HG03108 (cell line): ENCODE measurements around the gene LHFPL6.

Experiments used
- ATAC-seq: cut with Tn5 transposase; IDR thresholded peaks from one replicate; pipeline ENCODE4 v1.9.1; 2021; ENCODE audit warnings: moderate library complexity; ENCODE audit not compliant: unreplicated experiment

LHFPL6 gene

GRCh38 chr13:39397226-39397895, 205.6 kb downstream of the LHFPL6 start:
- ATAC-seq = no peak

GRCh38 chr13:39394796-39395678, 208.0 kb downstream of the LHFPL6 start:
- ATAC-seq = no peak

GRCh38 chr13:39391761-39392160, 211.2 kb downstream of the LHFPL6 start:
- ATAC-seq = no peak

- ATAC-seq = no peak
Measured at GRCh38 chr13:39389013-39389412, 214.0 kb downstream of the LHFPL6 start.

GRCh38 chr13:39385621-39386231, 217.3 kb downstream of the LHFPL6 start:
- no peak for ATAC-seq

- ATAC-seq = no peak
Measured at GRCh38 chr13:39385154-39385553, 217.8 kb downstream of the LHFPL6 start.

GRCh38 chr13:39381456-39381855, 221.5 kb downstream of the LHFPL6 start:
- no peak for ATAC-seq

GRCh38 chr13:39379667-39380655, 223.0 kb downstream of the LHFPL6 start:
- ATAC-seq = no peak

GRCh38 chr13:39379118-39379517, 223.9 kb downstream of the LHFPL6 start:
- peak; percentile 92 for ATAC-seq

- no peak for ATAC-seq
Measured at GRCh38 chr13:39378306-39378705, 224.7 kb downstream of the LHFPL6 start.

GRCh38 chr13:39377699-39378098, 225.3 kb downstream of the LHFPL6 start:
- no peak for ATAC-seq

GRCh38 chr13:39376076-39376475, 226.9 kb downstream of the LHFPL6 start:
- no peak for ATAC-seq

- no peak for ATAC-seq
Measured at GRCh38 chr13:39375601-39376000, 227.4 kb downstream of the LHFPL6 start.

GRCh38 chr13:39374741-39375189, 228.2 kb downstream of the LHFPL6 start:
- ATAC-seq = no peak

GRCh38 chr13:39373145-39373544, 229.8 kb downstream of the LHFPL6 start:
- ATAC-seq = no peak

GRCh38 chr13:39371706-39372105, 231.3 kb downstream of the LHFPL6 start:
- ATAC-seq = no peak

GRCh38 chr13:39370554-39370953, 232.4 kb downstream of the LHFPL6 start:
- ATAC-seq = no peak

- no peak for ATAC-seq
Measured at GRCh38 chr13:39370048-39370447, 232.9 kb downstream of the LHFPL6 start.

- no peak for ATAC-seq
Measured at GRCh38 chr13:39369161-39369890, 233.7 kb downstream of the LHFPL6 start.

- no peak for ATAC-seq
Measured at GRCh38 chr13:39365879-39366278, 237.1 kb downstream of the LHFPL6 start.
